ENCODE results near the gene DZIP1. TPM values are rescaled to one million over a fixed set of nuclear protein-coding genes. Genes with fewer than 3 reads are reported as not detected.

Gene DZIP1
- total and polyA plus RNA-seq, 7 experiments from 2014 or later = not detected

- peak in 1 of 9 donors; percentile 12 for DNase-seq
- ChIA-PET POLR2A (no interaction called here), CTCF (no interaction called here)
- Histone ChIP-seq H3K27ac (ENCODE audit: low read depth, low read length) (peak overlapping the region; percentile 83), H3K36me3 (ENCODE audit: control insufficient read depth in 2 of 3, insufficient read depth in 3 of 3, low read length in 3 of 3) (peaks cover 0 to 3% (median 0%) of the 10 kb centered on the region in 3 experiments), H3K4me1 (ENCODE audit: control insufficient read depth in 2 of 2, insufficient read depth in 2 of 2, low read length in 2 of 2) (peaks cover 25% of the 10 kb centered on the region in 2 donors), H3K4me3 (ENCODE audit: low read length) (no peak overlapping the region), H3K9me3 (ENCODE audit: control insufficient read depth in 2 of 3, low read length in 3 of 3) (no peaks in the 10 kb centered on the region), H3K27me3 (ENCODE audit: control insufficient read depth in 2 of 2, insufficient read depth in 2 of 2, low read length in 2 of 2) (no peaks in the 10 kb centered on the region)
- peaks cover under 1 to 28% (median 20%) of the 10 kb centered on the region in 5 donors for H3K36me3 Mint-ChIP-seq
- H3K27me3 Mint-ChIP-seq = no peaks in the 10 kb centered on the region
- peaks cover 0 to 15% (median 5%) of the 10 kb centered on the region in 11 donors for H3K9me3 Mint-ChIP-seq
- ATAC-seq = no peak
- peaks cover 50 to 86% (median 78%) of the 10 kb centered on the region in 7 donors for H3K4me1 Mint-ChIP-seq
- H3K4me3 Mint-ChIP-seq = peak overlapping the region; percentile 84 to 99 (median 95)
- intact Hi-C loops (cut with micrococcal nuclease) = loop anchor here (1.0 to 5.0 kb wide), 9 partner anchors 8 to 1543 kb away; partner anchors contain the start of genes DZIP1 (in 1 of the 2) and MBNL2 (in 1 of the 2)
- peak overlapping the region in 8 of 9 donors; percentile 67 to 91 (median 82) for H3K27ac Mint-ChIP-seq
Measured at GRCh38 chr13:95678967-95679366, 34.5 kb upstream of the DZIP1 start.

GRCh38 chr13:95677564-95678266 is 33.2 kb upstream of the DZIP1 start:
- peaks cover 25% of the 10 kb centered on the region in 2 donors for H3K4me1 ChIP-seq (ENCODE audit: control insufficient read depth in 2 of 2, insufficient read depth in 2 of 2, low read length in 2 of 2)
- peak overlapping the region; percentile 76 to 98 (median 88) for H3K27ac Mint-ChIP-seq

GRCh38 chr13:95676762-95677563 is 32.5 kb upstream of the DZIP1 start, which contains the start of gene DNAJC3:
TSS of gene DNAJC3 (plus strand) at chr13:95677139. CDS start at chr13:95677256, 117 bp downstream.
- H3K36me3 ChIP-seq (ENCODE audit: control insufficient read depth in 2 of 3, insufficient read depth in 3 of 3, low read length in 3 of 3) = peaks cover 0 to 3% (median 0%) of the 10 kb centered on the region in 3 experiments
- Mint-ChIP-seq H3K27ac (peak within 1 kb of the TSS; percentile 91 to 98 (median 94)), H3K36me3 (peaks cover 8 to 30% (median 20%) of the 10 kb centered on the region in 5 donors), H3K27me3 (no peaks in the 10 kb centered on the region), H3K9me3 (peaks cover 0 to 32% (median 13%) of the 10 kb centered on the region in 11 donors), H3K4me1 (peaks cover 42 to 77% (median 72%) of the 10 kb centered on the region in 7 donors), H3K4me3 (peak within 1 kb of the TSS; percentile 84 to 99 (median 95))
- H3K4me3 ChIP-seq (ENCODE audit: low read length) = peak within 1 kb of the TSS; percentile 88
- H3K9me3 ChIP-seq (ENCODE audit: control insufficient read depth in 2 of 3, low read length in 3 of 3) = peaks cover 0 to 6% (median 0%) of the 10 kb centered on the region in 3 experiments
- peaks cover 25% of the 10 kb centered on the region in 2 donors for H3K4me1 ChIP-seq (ENCODE audit: control insufficient read depth in 2 of 2, insufficient read depth in 2 of 2, low read length in 2 of 2)
- intact Hi-C loops (cut with micrococcal nuclease) = loop anchor here (1.0 to 5.0 kb wide), 15 partner anchors 35 to 1756 kb away; partner anchors contain the start of genes ABCC4 (in 2 of the 2), DZIP1 (in 1 of the 2), GPR180 (in 1 of the 2) and MBNL2 (in 1 of the 2)
- CTCF ChIA-PET = interaction anchor here (0.6 kb wide), 1 partner anchor 1133 kb away, joined by 4 read pairs; no protein-coding TSS in a partner anchor
- H3K27ac ChIP-seq (ENCODE audit: low read depth, low read length) = peak within 1 kb of the TSS; percentile 83
- DNase-seq = peak; percentile 96 to 99 (median 98)
- peak; percentile 97 for ATAC-seq
- POLR2A ChIA-PET = interaction anchor here (0.6 to 1.3 kb wide), 5 partner anchors 28 to 1756 kb away, joined by 3 to 10 read pairs (median 4); partner anchors contain the start of genes ABCC4, RAP2A and TGDS
- H3K27me3 ChIP-seq (ENCODE audit: control insufficient read depth in 2 of 2, insufficient read depth in 2 of 2, low read length in 2 of 2) = no peaks in the 10 kb centered on the region

More at GRCh38 chr13:95677564-95678266, 33.2 kb upstream of the DZIP1 start:
- Histone ChIP-seq H3K9me3 (ENCODE audit: control insufficient read depth in 2 of 3, low read length in 3 of 3) (peaks cover 0 to 6% (median 0%) of the 10 kb centered on the region in 3 experiments), H3K36me3 (ENCODE audit: control insufficient read depth in 2 of 3, insufficient read depth in 3 of 3, low read length in 3 of 3) (peaks cover 0 to 3% (median 0%) of the 10 kb centered on the region in 3 experiments), H3K4me3 (ENCODE audit: low read length) (peak overlapping the region; percentile 88), H3K27me3 (ENCODE audit: control insufficient read depth in 2 of 2, insufficient read depth in 2 of 2, low read length in 2 of 2) (no peaks in the 10 kb centered on the region), H3K27ac (ENCODE audit: low read depth, low read length) (peak overlapping the region; percentile 83)
- intact Hi-C loops (cut with micrococcal nuclease) = loop anchor here (1.0 to 5.0 kb wide), 14 partner anchors 10 to 1756 kb away; partner anchors contain the start of genes ABCC4 (in 2 of the 2), DZIP1 (in 1 of the 2) and MBNL2 (in 1 of the 2)
- POLR2A ChIA-PET = interaction anchor here (0.7 to 1.2 kb wide), 2 partner anchors 1082 to 1348 kb away, joined by 3 to 5 read pairs; partner anchors contain the start of gene TGDS
- H3K36me3 Mint-ChIP-seq = peaks cover 8 to 34% (median 19%) of the 10 kb centered on the region in 5 donors
- peak overlapping the region; percentile 84 to 99 (median 95) for H3K4me3 Mint-ChIP-seq
- CTCF ChIA-PET = no interaction called here
- peak in 6 of 9 donors; percentile 11 to 29 (median 15) for DNase-seq
- peaks cover 46 to 84% (median 80%) of the 10 kb centered on the region in 7 donors for H3K4me1 Mint-ChIP-seq
- H3K27me3 Mint-ChIP-seq = no peaks in the 10 kb centered on the region
- H3K9me3 Mint-ChIP-seq = peaks cover 0 to 27% (median 11%) of the 10 kb centered on the region in 11 donors
- no peak for ATAC-seq

- Histone ChIP-seq H3K27me3 (ENCODE audit: control insufficient read depth in 2 of 2, insufficient read depth in 2 of 2, low read length in 2 of 2) (no peaks in the 10 kb centered on the region), H3K36me3 (ENCODE audit: control insufficient read depth in 2 of 3, insufficient read depth in 3 of 3, low read length in 3 of 3) (peaks cover 0 to 3% (median 0%) of the 10 kb centered on the region in 3 experiments), H3K9me3 (ENCODE audit: control insufficient read depth in 2 of 3, low read length in 3 of 3) (peaks cover 0 to 10% (median 0%) of the 10 kb centered on the region in 3 experiments), H3K27ac (ENCODE audit: low read depth, low read length) (peak overlapping the region; percentile 77), H3K4me1 (ENCODE audit: control insufficient read depth in 2 of 2, insufficient read depth in 2 of 2, low read length in 2 of 2) (peaks cover 25% of the 10 kb centered on the region in 2 donors), H3K4me3 (ENCODE audit: low read length) (peak overlapping the region; percentile 88)
- H3K36me3 Mint-ChIP-seq = peaks cover 8 to 27% (median 20%) of the 10 kb centered on the region in 5 donors
- no peaks in the 10 kb centered on the region for H3K27me3 Mint-ChIP-seq
- H3K9me3 Mint-ChIP-seq = peaks cover under 1 to 39% (median 15%) of the 10 kb centered on the region in 11 donors
- DNase-seq (peak in 7 of 9 donors; percentile 13 to 36 (median 21)), ATAC-seq (peak; percentile 0)
- peaks cover 39 to 71% (median 65%) of the 10 kb centered on the region in 7 donors for H3K4me1 Mint-ChIP-seq
- H3K4me3 Mint-ChIP-seq = peak overlapping the region; percentile 84 to 99 (median 95)
- ChIA-PET POLR2A (interaction anchor here (0.7 to 1.3 kb wide), 4 partner anchors 9 to 1757 kb away, joined by 3 to 10 read pairs (median 4); partner anchors contain the start of genes RAP2A and TGDS), CTCF (interaction anchor here (0.6 kb wide), 1 partner anchor 1132 kb away, joined by 4 read pairs; no protein-coding TSS in a partner anchor)
- intact Hi-C loops (cut with micrococcal nuclease) = loop anchor here (1.0 to 5.0 kb wide), 13 partner anchors 34 to 1546 kb away; partner anchors contain the start of genes ABCC4 (in 2 of the 2), DZIP1 (in 1 of the 2), GPR180 (in 1 of the 2) and MBNL2 (in 1 of the 2)
- peak overlapping the region; percentile 91 to 98 (median 94) for H3K27ac Mint-ChIP-seq
Measured at GRCh38 chr13:95676105-95676761, 31.7 kb upstream of the DZIP1 start.

GRCh38 chr13:95671597-95671996 is 27.1 kb upstream of the DZIP1 start:
- Mint-ChIP-seq H3K4me3 (no peak overlapping the region), H3K4me1 (peaks cover 14 to 35% (median 30%) of the 10 kb centered on the region in 7 donors), H3K27me3 (peaks cover 0 to 20% (median 0%) of the 10 kb centered on the region in 5 donors), H3K36me3 (peaks cover 14 to 39% (median 24%) of the 10 kb centered on the region in 5 donors), H3K9me3 (peaks cover 15 to 83% (median 42%) of the 10 kb centered on the region in 11 donors), H3K27ac (no peak overlapping the region)
- ATAC-seq (no peak), DNase-seq (no peak)
- Histone ChIP-seq H3K27ac (ENCODE audit: low read depth, low read length) (no peak overlapping the region), H3K36me3 (ENCODE audit: control insufficient read depth in 2 of 3, insufficient read depth in 3 of 3, low read length in 3 of 3) (peaks cover 0 to 3% (median 0%) of the 10 kb centered on the region in 3 experiments), H3K4me1 (ENCODE audit: control insufficient read depth in 2 of 2, insufficient read depth in 2 of 2, low read length in 2 of 2) (peaks cover 8 to 10% of the 10 kb centered on the region in 2 donors), H3K27me3 (ENCODE audit: control insufficient read depth in 2 of 2, insufficient read depth in 2 of 2, low read length in 2 of 2) (no peaks in the 10 kb centered on the region), H3K4me3 (ENCODE audit: low read length) (no peak overlapping the region), H3K9me3 (ENCODE audit: control insufficient read depth in 2 of 3, low read length in 3 of 3) (peaks cover 0 to 34% (median 10%) of the 10 kb centered on the region in 3 experiments)
- ChIA-PET POLR2A (no interaction called here), CTCF (interaction anchor here (0.6 kb wide), 1 partner anchor 481 kb away, joined by 3 read pairs; no protein-coding TSS in a partner anchor)
- intact Hi-C loops (cut with micrococcal nuclease) = no loop called here

Measured in naive thymus-derived CD4-positive, alpha-beta T cell (primary cell).